ENCODE measurements around the gene FDX2. TPM values are rescaled to one million over a fixed set of nuclear protein-coding genes. Genes with fewer than 3 reads are reported as not detected.
"Not testable (repeated sequence)": the region's sequence is repeated elsewhere in the genome, so short reads cannot be mapped to it uniquely, and the experiment has no call there.

FDX2 gene
- total RNA-seq, 1 donor from 2014 or later = 11.4 TPM

- FAIRE-seq (no peak), DNase-seq (ENCODE audit: low spot score in 2 of 2) (no peak)
Measured at GRCh38 chr19:10286803-10287737, 28.7 kb downstream of the FDX2 start, which contains the start of gene ICAM4. Gene ICAM4, plus strand, starts transcription at chr19:10286955. Its CDS starts 58 bp downstream, at chr19:10287013.

GRCh38 chr19:10285393-10285792 lies 30.4 kb downstream of the FDX2 start:
- FAIRE-seq (no peak), DNase-seq (ENCODE audit: low spot score in 2 of 2) (no peak)

GRCh38 chr19:10284960-10285278 lies 30.9 kb downstream of the FDX2 start:
- no peak for DNase-seq (ENCODE audit: low spot score in 2 of 2)
- no peak for FAIRE-seq

GRCh38 chr19:10284065-10284959 lies 31.5 kb downstream of the FDX2 start:
- DNase-seq (ENCODE audit: low spot score in 2 of 2) (no peak), FAIRE-seq (no peak)

- no peak for FAIRE-seq
- DNase-seq (ENCODE audit: low spot score in 2 of 2) = no peak
Measured at GRCh38 chr19:10283301-10284064, 32.3 kb downstream of the FDX2 start.

GRCh38 chr19:10282043-10282442 lies 33.8 kb downstream of the FDX2 start:
- FAIRE-seq; DNase-seq (ENCODE audit: low spot score in 2 of 2): not testable (repeated sequence)

GRCh38 chr19:10279737-10280442 lies 35.9 kb downstream of the FDX2 start:
- DNase-seq (ENCODE audit: low spot score in 2 of 2) = no peak

GRCh38 chr19:10278935-10279334 lies 36.9 kb downstream of the FDX2 start:
- FAIRE-seq (no peak), DNase-seq (ENCODE audit: low spot score in 2 of 2) (no peak)

More at GRCh38 chr19:10279737-10280442, 35.9 kb downstream of the FDX2 start:
- FAIRE-seq = no peak

GRCh38 chr19:10277795-10278589 lies 37.8 kb downstream of the FDX2 start:
- FAIRE-seq (no peak), DNase-seq (ENCODE audit: low spot score in 2 of 2) (no peak)

- DNase-seq (ENCODE audit: low spot score in 2 of 2) = no peak
- FAIRE-seq = no peak
Measured at GRCh38 chr19:10274589-10274988, 41.2 kb downstream of the FDX2 start.

- FAIRE-seq = no peak
- DNase-seq (ENCODE audit: low spot score in 2 of 2) = no peak
Measured at GRCh38 chr19:10271543-10272086, 44.2 kb downstream of the FDX2 start.

GRCh38 chr19:10270616-10271394 lies 45.0 kb downstream of the FDX2 start, which contains the start of gene ICAM1:
Gene ICAM1, plus strand, starts transcription at chr19:10271120. Its CDS starts 40 bp downstream, at chr19:10271160.
- FAIRE-seq (no peak), DNase-seq (ENCODE audit: low spot score in 2 of 2) (peak in 1 of 2 donors; percentile 58)

- peak in 1 of 2 donors; percentile 33 for DNase-seq (ENCODE audit: low spot score in 2 of 2)
- no peak for FAIRE-seq
Measured at GRCh38 chr19:10270180-10270615, 45.6 kb downstream of the FDX2 start.

GRCh38 chr19:10269333-10270179 lies 46.3 kb downstream of the FDX2 start:
- no peak for FAIRE-seq
- peak; percentile 66 to 85 for DNase-seq (ENCODE audit: low spot score in 2 of 2)

GRCh38 chr19:10268071-10268470 lies 47.7 kb downstream of the FDX2 start:
- no peak for FAIRE-seq

GRCh38 chr19:10266706-10267105 lies 49.1 kb downstream of the FDX2 start:
- no peak for DNase-seq (ENCODE audit: low spot score in 2 of 2)
- FAIRE-seq = no peak

More at GRCh38 chr19:10268071-10268470, 47.7 kb downstream of the FDX2 start:
- DNase-seq (ENCODE audit: low spot score in 2 of 2) = no peak

GRCh38 chr19:10262771-10263170 lies 53.0 kb downstream of the FDX2 start:
- DNase-seq (ENCODE audit: low spot score in 2 of 2) = no peak
- FAIRE-seq = no peak

All from frontal cortex (tissue), 4 donors.